IPS-11a (cell line): ENCODE results near the gene HSPA1B.
"Not testable (repeated sequence)": the region's sequence is repeated elsewhere in the genome, so short reads cannot be mapped to it uniquely, and the experiment has no call there.

Experiments used
- H3K4me3 ChIP-seq: one replicate; pipeline ENCODE4 v1.5.1; 2013; ENCODE audit warnings: low read depth, low read length, control low read depth

The HSPA1B gene

GRCh38 chr6:31826793-31827285, 699 bp upstream of the HSPA1B start:
- peak overlapping the region; percentile 44 for H3K4me3 ChIP-seq

GRCh38 chr6:31829633-31830283, 2.2 kb downstream of the HSPA1B start:
- peak overlapping the region; percentile 33 for H3K4me3 ChIP-seq

- peak overlapping the region; percentile 33 for H3K4me3 ChIP-seq
These were observed 3.4 kb downstream of the HSPA1B start for GRCh38 chr6:31830886-31831335.

- H3K4me3 ChIP-seq: no peak overlapping the region
These were observed 4.0 kb downstream of the HSPA1B start for GRCh38 chr6:31831350-31832215.

- H3K4me3 ChIP-seq: peak overlapping the region; percentile 99
These were observed 7.1 kb downstream of the HSPA1B start for GRCh38 chr6:31834367-31835250.

- peak overlapping the region; percentile 99 for H3K4me3 ChIP-seq
These were observed 8.5 kb downstream of the HSPA1B start for GRCh38 chr6:31836047-31836473.

GRCh38 chr6:31836474-31837368, 9.2 kb downstream of the HSPA1B start:
- H3K4me3 ChIP-seq: peak overlapping the region; percentile 99

- H3K4me3 ChIP-seq: peak overlapping the region; percentile 99
These were observed 10.0 kb downstream of the HSPA1B start for GRCh38 chr6:31837369-31838113.

- H3K4me3 ChIP-seq: peak overlapping the region; percentile 99
These were observed 10.6 kb downstream of the HSPA1B start for GRCh38 chr6:31838114-31838553.

- H3K4me3 ChIP-seq: no peak overlapping the region
These were observed 11.4 kb downstream of the HSPA1B start for GRCh38 chr6:31838968-31839367.

- not testable (repeated sequence) for H3K4me3 ChIP-seq
These were observed 12.2 kb downstream of the HSPA1B start for GRCh38 chr6:31839779-31840126.

GRCh38 chr6:31842053-31842452, 14.5 kb downstream of the HSPA1B start:
- no peak overlapping the region for H3K4me3 ChIP-seq

GRCh38 chr6:31844507-31844906, 17.0 kb downstream of the HSPA1B start:
- H3K4me3 ChIP-seq: no peak overlapping the region

GRCh38 chr6:31847276-31847978, 19.9 kb downstream of the HSPA1B start:
- no peak overlapping the region for H3K4me3 ChIP-seq

GRCh38 chr6:31850765-31851484, 23.4 kb downstream of the HSPA1B start:
- no peak overlapping the region for H3K4me3 ChIP-seq

GRCh38 chr6:31851485-31851832, 23.9 kb downstream of the HSPA1B start:
- no peak overlapping the region for H3K4me3 ChIP-seq

GRCh38 chr6:31851980-31852718, 24.6 kb downstream of the HSPA1B start:
- H3K4me3 ChIP-seq: not testable (repeated sequence)
